ENCODE results near the gene BMP6.

- TF ChIP-seq CTCF (IDR thresholded peaks at IDR 0.05; ENCODE audit: borderline replicate concordance, extremely low read depth, low read length, poor library complexity, severe bottlenecking) (no peak), EZH2 (IDR thresholded peaks at IDR 0.05; ENCODE audit: borderline replicate concordance, low read depth, low read length, severe bottlenecking) (no peak)
These were observed 95.5 kb downstream of the BMP6 start for GRCh38 chr6:7821426-7821825.
